Measurements from ENCODE around the gene EXOC6B. TPM values are rescaled to one million over a fixed set of nuclear protein-coding genes. Genes with fewer than 3 reads are reported as not detected.

EXOC6B gene
- total and polyA plus RNA-seq, 2 experiments from 2014 or later: 8.9 to 18.3 TPM

DNA sequence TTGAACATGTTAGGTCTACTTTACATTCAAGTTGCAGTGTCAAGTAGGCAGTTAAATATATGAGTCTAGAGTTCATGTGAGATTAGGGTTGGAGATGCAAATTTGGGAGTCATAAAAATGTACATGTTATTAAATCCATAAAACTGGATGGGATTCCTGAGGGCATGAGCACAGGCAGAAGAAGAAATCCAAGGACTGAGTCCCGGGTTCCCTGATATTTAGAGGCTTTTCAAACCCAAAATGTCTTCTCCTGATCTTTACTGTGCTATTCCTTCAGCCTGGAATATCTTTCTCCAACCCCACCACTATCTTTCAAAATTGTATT lies 23.3 kb upstream of the EXOC6B start:
- H3K4me3 ChIP-seq: no peak overlapping the region
- TF ChIP-seq EZH2phosphoT487 (IDR thresholded peaks at IDR 0.05; ENCODE audit: insufficient read depth, low read depth) (no peak), EZH2 (IDR thresholded peaks at IDR 0.05; ENCODE audit: insufficient read depth, poor library complexity, severe bottlenecking) (no peak)
- peaks cover 36% of the 10 kb centered on the region for H3K27me3 ChIP-seq (replicated peaks; ENCODE audit: insufficient read depth)
- no peak overlapping the region for H3K4me2 ChIP-seq (ENCODE audit: unreplicated experiment)
- H3K9me3 ChIP-seq (ENCODE audit: low read depth): no peaks in the 10 kb centered on the region
- H3F3A ChIP-seq (ENCODE audit: insufficient read depth): no peaks in the 10 kb centered on the region
- H2AFZ ChIP-seq: no peak overlapping the region
- H3K9ac ChIP-seq: no peak overlapping the region
- no peaks in the 10 kb centered on the region for H4K20me1 ChIP-seq (ENCODE audit: insufficient read depth)
- H3K36me3 ChIP-seq (ENCODE audit: low read depth): no peaks in the 10 kb centered on the region
- no peak overlapping the region for H3K27ac ChIP-seq
- H3K9me2 ChIP-seq (ENCODE audit: insufficient read depth): no peaks in the 10 kb centered on the region
- H3K4me1 ChIP-seq (ENCODE audit: insufficient read depth): no peaks in the 10 kb centered on the region
- DNase-seq: no peak
- H3K79me2 ChIP-seq (ENCODE audit: insufficient read depth): no peaks in the 10 kb centered on the region
- in situ Hi-C loops (cut with MboI): no loop called here
- 5 to 21% methylated on average over 1 of the region's 1 CpG for WGBS, 2 experiments (ENCODE audit: low coverage in 1 of 2, low lambda C conversion rate in 2 of 2, missing lambda C conversion rate in 2 of 2)

- no peak overlapping the region for H3K9ac ChIP-seq
- no peaks in the 10 kb centered on the region for H3F3A ChIP-seq (ENCODE audit: insufficient read depth)
- H3K4me1 ChIP-seq (ENCODE audit: insufficient read depth): no peaks in the 10 kb centered on the region
- H3K27ac ChIP-seq: no peak overlapping the region
- no peaks in the 10 kb centered on the region for H3K9me2 ChIP-seq (ENCODE audit: insufficient read depth)
- TF ChIP-seq EZH2phosphoT487 (IDR thresholded peaks at IDR 0.05; ENCODE audit: insufficient read depth, low read depth): no peak
- no peak for TF ChIP-seq EZH2 (IDR thresholded peaks at IDR 0.05; ENCODE audit: insufficient read depth, poor library complexity, severe bottlenecking)
- H3K4me2 ChIP-seq (ENCODE audit: unreplicated experiment): no peak overlapping the region
- no peaks in the 10 kb centered on the region for H3K79me2 ChIP-seq (ENCODE audit: insufficient read depth)
- no peak overlapping the region for H2AFZ ChIP-seq
- no peak overlapping the region for H3K4me3 ChIP-seq
- H3K36me3 ChIP-seq (ENCODE audit: low read depth): no peaks in the 10 kb centered on the region
- in situ Hi-C loops (cut with MboI): no loop called here
- peaks cover 31% of the 10 kb centered on the region for H3K27me3 ChIP-seq (replicated peaks; ENCODE audit: insufficient read depth)
- no peaks in the 10 kb centered on the region for H4K20me1 ChIP-seq (ENCODE audit: insufficient read depth)
- DNase-seq: no peak
- WGBS, 2 experiments (ENCODE audit: low coverage in 1 of 2, low lambda C conversion rate in 2 of 2, missing lambda C conversion rate in 2 of 2): 43 to 45% methylated on average over 3 of the region's 3 CpGs
- H3K9me3 ChIP-seq (ENCODE audit: low read depth): no peaks in the 10 kb centered on the region
These were observed 22.8 kb upstream of the EXOC6B start for GRCh38 chr2:72848436-72849137.

- H3K27me3 ChIP-seq (replicated peaks; ENCODE audit: insufficient read depth): peaks cover 30% of the 10 kb centered on the region
- DNase-seq: no peak
- no peak for TF ChIP-seq EZH2phosphoT487 (IDR thresholded peaks at IDR 0.05; ENCODE audit: insufficient read depth, low read depth)
- no peak for TF ChIP-seq EZH2 (IDR thresholded peaks at IDR 0.05; ENCODE audit: insufficient read depth, poor library complexity, severe bottlenecking)
These were observed 21.9 kb upstream of the EXOC6B start for GRCh38 chr2:72847534-72848315.

GRCh38 chr2:72846171-72847095 lies 20.6 kb upstream of the EXOC6B start:
- no peaks in the 10 kb centered on the region for H3K79me2 ChIP-seq (ENCODE audit: insufficient read depth)
- no peaks in the 10 kb centered on the region for H3K9me2 ChIP-seq (ENCODE audit: insufficient read depth)
- H3K27me3 ChIP-seq (replicated peaks; ENCODE audit: insufficient read depth): peaks cover 17% of the 10 kb centered on the region
- no peaks in the 10 kb centered on the region for H3F3A ChIP-seq (ENCODE audit: insufficient read depth)
- H3K9me3 ChIP-seq (ENCODE audit: low read depth): no peaks in the 10 kb centered on the region
- no peak overlapping the region for H3K27ac ChIP-seq
- H3K4me1 ChIP-seq (ENCODE audit: insufficient read depth): no peaks in the 10 kb centered on the region
- H3K4me3 ChIP-seq: no peak overlapping the region
- H3K9ac ChIP-seq: no peak overlapping the region
- no peaks in the 10 kb centered on the region for H4K20me1 ChIP-seq (ENCODE audit: insufficient read depth)
- DNase-seq: no peak
- H3K36me3 ChIP-seq (ENCODE audit: low read depth): no peaks in the 10 kb centered on the region
- in situ Hi-C loops (cut with MboI): no loop called here
- H3K4me2 ChIP-seq (ENCODE audit: unreplicated experiment): no peak overlapping the region
- WGBS, 2 experiments (ENCODE audit: low coverage in 1 of 2, low lambda C conversion rate in 2 of 2, missing lambda C conversion rate in 2 of 2): 66 to 76% methylated on average over 5 to 6 of the region's 6 CpGs
- H2AFZ ChIP-seq: no peak overlapping the region
- no peak for TF ChIP-seq EZH2 (IDR thresholded peaks at IDR 0.05; ENCODE audit: insufficient read depth, poor library complexity, severe bottlenecking)
- TF ChIP-seq EZH2phosphoT487 (IDR thresholded peaks at IDR 0.05; ENCODE audit: insufficient read depth, low read depth): no peak

More at GRCh38 chr2:72847534-72848315, 21.9 kb upstream of the EXOC6B start:
- no peaks in the 10 kb centered on the region for H3K79me2 ChIP-seq (ENCODE audit: insufficient read depth)
- H3K4me2 ChIP-seq (ENCODE audit: unreplicated experiment): no peak overlapping the region
- H2AFZ ChIP-seq: no peak overlapping the region
- no peaks in the 10 kb centered on the region for H3K4me1 ChIP-seq (ENCODE audit: insufficient read depth)
- 36 to 37% methylated on average over 3 of the region's 3 CpGs for WGBS, 2 experiments (ENCODE audit: low coverage in 1 of 2, low lambda C conversion rate in 2 of 2, missing lambda C conversion rate in 2 of 2)
- no peak overlapping the region for H3K9ac ChIP-seq
- no peaks in the 10 kb centered on the region for H3K9me2 ChIP-seq (ENCODE audit: insufficient read depth)
- no peaks in the 10 kb centered on the region for H3K9me3 ChIP-seq (ENCODE audit: low read depth)
- no peak overlapping the region for H3K4me3 ChIP-seq
- H3K36me3 ChIP-seq (ENCODE audit: low read depth): no peaks in the 10 kb centered on the region
- in situ Hi-C loops (cut with MboI): no loop called here
- no peaks in the 10 kb centered on the region for H3F3A ChIP-seq (ENCODE audit: insufficient read depth)
- H4K20me1 ChIP-seq (ENCODE audit: insufficient read depth): no peaks in the 10 kb centered on the region
- H3K27ac ChIP-seq: no peak overlapping the region
